B cell (primary cell): ENCODE results near the gene CAPNS1. TPM values are rescaled to one million over a fixed set of nuclear protein-coding genes. Genes with fewer than 3 reads are reported as not detected.

ENCODE experiments used
- ATAC-seq: fragments of 200-7000 bp; cut with Tn5 transposase; one replicate; pipeline ENCODE4 v1.10.0; 2021; ENCODE audit warnings: low read depth, mild to moderate bottlenecking, moderate number of reproducible peaks, moderate library complexity
- CTCF ChIA-PET: fragments of 350-600 bp; sonication (Branson Sonifier 250); formaldehyde crosslinking; loops from one replicate; lab custom pipeline; 2021; ENCODE audit warnings: antibody characterized with exemption, inconsistent platforms; lab: Charles Lee
- POLR2A ChIA-PET: fragments of 350-600 bp; sonication (Branson Sonifier 250); formaldehyde crosslinking; loops from one replicate; lab custom pipeline; 2021; ENCODE audit warnings: antibody characterized with exemption; lab: Charles Lee
- DNase-seq: peaks from one replicate; pipeline ENCODE4 v3.0.0; 2013
- H2AFZ ChIP-seq: 2 replicates; pipeline ENCODE4 v1.6.1; 2012; ENCODE audit warnings: mild to moderate bottlenecking, low read depth, low read length; ENCODE audit not compliant: insufficient read depth, poor library complexity, severe bottlenecking
- H3K27ac ChIP-seq, 2 donors: 1 replicate in 1 of 2; 2 replicates in 1 of 2; pipeline ENCODE4 v1.5.1; 2012 to 2013; ENCODE audit warnings: low read length in 2 of 2, mild to moderate bottlenecking in 2 of 2, moderate library complexity in 1 of 2
- H3K27me3 ChIP-seq, 4 experiments: fragments of 200-600 bp in 1 of 4; sonication (generic) in 1 of 4; replicated peaks in 1 of 4; 1 replicate in 2 of 4; 2 replicates in 2 of 4; pipeline versions ENCODE4 v1.6.1 to v1.7.0; 2013 to 2016; ENCODE audit warnings: low read length in 3 of 4, mild to moderate bottlenecking in 2 of 4, mixed read lengths in 1 of 4, moderate library complexity in 1 of 4; ENCODE audit not compliant: insufficient read depth in 4 of 4, control insufficient read depth in 3 of 4; ENCODE audit errors: control extremely low read depth in 1 of 4
- H3K36me3 ChIP-seq, 2 experiments: replicated peaks in 1 of 2; 1 replicate in 1 of 2; 2 replicates in 1 of 2; pipeline versions ENCODE4 v1.6.1 to v1.7.1; 2013; ENCODE audit warnings: low read length in 1 of 2; ENCODE audit not compliant: insufficient read depth in 2 of 2, control insufficient read depth in 1 of 2; ENCODE audit errors: control extremely low read depth in 1 of 2, extremely low read depth in 1 of 2
- H3K4me1 ChIP-seq, 2 donors: fragments of 200-600 bp in 1 of 2; sonication (generic) in 1 of 2; 1 replicate in 1 of 2; 2 replicates in 1 of 2; pipeline versions ENCODE4 v1.5.1 to v1.6.1; 2013 to 2017; ENCODE audit warnings: low read length in 2 of 2; ENCODE audit not compliant: control insufficient read depth in 2 of 2, insufficient read depth in 2 of 2
- H3K4me2 ChIP-seq: replicated peaks from 2 replicates; pipeline ENCODE3; 2012; ENCODE audit warnings: mild to moderate bottlenecking, low read depth, low read length; ENCODE audit not compliant: poor library complexity, severe bottlenecking
- H3K4me3 ChIP-seq, 5 experiments: fragments of 200-600 bp in 1 of 5; sonication (generic) in 1 of 5; 1 replicate in 3 of 5; 2 replicates in 2 of 5; pipeline versions ENCODE4 v1.5.1 to v1.7.0; 2011 to 2016; ENCODE audit warnings: low read length in 4 of 5, mild to moderate bottlenecking in 4 of 5, low read depth in 2 of 5, control low read depth in 1 of 5, moderate library complexity in 1 of 5; ENCODE audit not compliant: insufficient read depth in 1 of 5; ENCODE audit errors: control extremely low read depth in 1 of 5, extremely low read depth in 1 of 5
- H3K79me2 ChIP-seq: fragments of 200-600 bp; sonication (generic); one replicate; pipeline ENCODE4 v1.6.0; 2016; ENCODE audit warnings: low read length; ENCODE audit not compliant: control insufficient read depth, insufficient read depth
- H3K9ac ChIP-seq: fragments of 200-600 bp; sonication (generic); 2 replicates; pipeline ENCODE4 v1.6.1; 2017; ENCODE audit warnings: mild to moderate bottlenecking, low read length, moderate library complexity
- H3K9me3 ChIP-seq, 3 donors: one replicate each; pipeline versions ENCODE4 v1.6.1 to v1.7.1; 2013; ENCODE audit warnings: low read length in 2 of 3; ENCODE audit not compliant: control insufficient read depth in 2 of 3, insufficient read depth in 1 of 3; ENCODE audit errors: control extremely low read depth in 1 of 3
- H4K20me1 ChIP-seq: 2 replicates; pipeline ENCODE4 v1.6.0; 2012; ENCODE audit warnings: mild to moderate bottlenecking, low read length; ENCODE audit not compliant: insufficient read depth, control insufficient read depth, poor library complexity, severe bottlenecking
- H3K27ac Mint-ChIP-seq: one replicate; pipeline ENCODE4 v1.8.0; 2021; ENCODE audit warnings: mixed read lengths
- H3K27me3 Mint-ChIP-seq: one replicate; pipeline ENCODE4 v1.8.0; 2021; ENCODE audit warnings: mixed read lengths
- H3K4me1 Mint-ChIP-seq: one replicate; pipeline ENCODE4 v1.8.0; 2021; ENCODE audit warnings: mixed read lengths
- H3K4me3 Mint-ChIP-seq: one replicate; pipeline ENCODE4 v1.8.0; 2021; ENCODE audit warnings: mixed read lengths
- H3K9me3 Mint-ChIP-seq: one replicate; pipeline ENCODE4 v1.8.0; 2022; ENCODE audit warnings: mixed read lengths; ENCODE audit not compliant: insufficient read depth
- CTCF ChIP-seq: fragments of 200-600 bp; IDR thresholded peaks from one replicate; pipeline ENCODE4 v1.8.0; 2022; ENCODE audit warnings: antibody characterized with exemption, mild to moderate bottlenecking
- EZH2 ChIP-seq: IDR thresholded peaks from 2 replicates; pipeline ENCODE4 v1.6.1; 2012; ENCODE audit warnings: borderline replicate concordance, low read depth, mild to moderate bottlenecking, moderate library complexity, low read length; ENCODE audit not compliant: insufficient read depth, poor library complexity, severe bottlenecking
- WGBS: methylation state at CpG from one replicate; pipeline ENCODE4 v1.1.5; 2013; ENCODE audit warnings: missing lambda C conversion rate; ENCODE audit not compliant: insufficient coverage; 5-methylcytosine and 5-hydroxymethylcytosine counted together
- intact Hi-C: fragments of 100-400 bp; cut with micrococcal nuclease; formaldehyde crosslinking; loops from one replicate; pipeline ENCODE4 v1.10.0; 2022
- polyA plus RNA-seq: library from polyadenylated mRNA; depleted of rRNA; stranded (reverse); fragments of >200 nt; gene quantifications from 2 replicates; pipeline ENCODE4 v1.2.3, GENCODE V29; 2012
- total RNA-seq, 2 donors: library from RNA; stranded (reverse); fragments of 120-200 nt in 1 of 2; gene quantifications; 1 replicate in 1 of 2; 2 replicates in 1 of 2; pipeline versions ENCODE4 v1.2.3 to v1.2.4, GENCODE V29; 2013 to 2022

The CAPNS1 gene
- total and polyA plus RNA-seq, 2 donors (not counting 1 experiment from before 2014, with no cell fraction given), result 272 to 294 TPM

GRCh38 chr19:36141039-36141927, 1.4 kb downstream of the CAPNS1 start:
- H3K27me3 ChIP-seq, result no peaks in the 10 kb centered on the region

More at GRCh38 chr19:36141039-36141927, 1.4 kb downstream of the CAPNS1 start:
- Mint-ChIP-seq H3K27ac (peak overlapping the region; percentile 88), H3K4me1 (peaks cover 15% of the 10 kb centered on the region), H3K9me3 (no peaks in the 10 kb centered on the region), H3K27me3 (no peaks in the 10 kb centered on the region), H3K4me3 (peak overlapping the region; percentile 96)
- Histone ChIP-seq H3K9me3 (peaks cover 0 to 5% (median 0%) of the 10 kb centered on the region in 3 donors), H3K9ac (peak overlapping the region; percentile 86), H3K36me3 (peaks cover 0 to 26% of the 10 kb centered on the region in 2 experiments), H3K4me2 (peak overlapping the region; percentile 96), H3K79me2 (peaks cover 26% of the 10 kb centered on the region), H4K20me1 (peaks cover 27% of the 10 kb centered on the region), H3K27ac (peak overlapping the region; percentile 20 to 81), H2AFZ (peak overlapping the region; percentile 92), H3K4me1 (peaks cover 4 to 14% of the 10 kb centered on the region in 2 donors), H3K4me3 (peak overlapping the region in 4 of 5 experiments; percentile 76 to 99 (median 90))
- ChIA-PET POLR2A (interaction anchor here (0.5 to 3.9 kb wide), 4 partner anchors 13 to 641 kb away, joined by 3 to 33 read pairs (median 6); partner anchors contain the start of gene ZNF850), CTCF (interaction anchor here (5.6 kb wide), 1 partner anchor 13 kb away, joined by 49 read pairs; no protein-coding TSS in a partner anchor)
- peak; percentile 92 for DNase-seq
- WGBS, result 34% methylated on average over 27 of the region's 42 CpGs
- ATAC-seq, result peak; percentile 74
- intact Hi-C loops, result loop anchor here (1.0 kb wide), 2 partner anchors 26 to 127 kb away; partner anchors contain the start of genes ALKBH6 and TBCB
- TF ChIP-seq CTCF (no peak), EZH2 (no peak)
